Measurements from ENCODE around the gene AGPS. TPM values are rescaled to one million over a fixed set of nuclear protein-coding genes. Genes with fewer than 3 reads are reported as not detected.

AGPS gene
- total and polyA plus RNA-seq, 10 of the 15 experiments (the other 5 are each of a cell fraction or from before 2014, with no cell fraction given) = 7.9 to 54.2 (median 38.7) TPM

GRCh38 chr2:177525351-177525924 lies 132.9 kb downstream of the AGPS start:
- FAIRE-seq (no peak), ATAC-seq (no peak), DNase-seq (ENCODE audit: low read depth, low spot score) (no peak)
- ChIA-PET CTCF (interaction anchor here (0.6 to 1.2 kb wide), 3 partner anchors 15 to 260 kb away, joined by 3 to 4 read pairs (median 4); no protein-coding TSS in a partner anchor), RAD21 (ENCODE audit: unreplicated experiment) (interaction anchor here (0.5 kb wide), 1 partner anchor 1768 kb away, joined by 3 read pairs; no protein-coding TSS in a partner anchor), POLR2A (no interaction called here), SMC1A (ENCODE audit: uncharacterized antibody, unreplicated experiment) (interaction anchor here (1.1 to 1.7 kb wide), 3 partner anchors 12 to 190 kb away, joined by 4 to 7 read pairs (median 4); no protein-coding TSS in a partner anchor)
- H3K4me3 ChIP-seq = no peak overlapping the region
- no peaks in the 10 kb centered on the region for H3K79me2 ChIP-seq (ENCODE audit: control insufficient read depth, insufficient read depth, low read length)
- no peak overlapping the region for H3K4me2 ChIP-seq (ENCODE audit: control insufficient read depth, insufficient read depth)
- H3K9me3 ChIP-seq (replicated peaks; ENCODE audit: control insufficient read depth, insufficient read depth, low read length) = no peaks in the 10 kb centered on the region
- no peaks in the 10 kb centered on the region for H3K4me1 ChIP-seq (ENCODE audit: control insufficient read depth, insufficient read depth, low read length)
- in situ Hi-C loops (cut with MboI) (no loop called here), intact Hi-C loops (cut with micrococcal nuclease; ENCODE audit: unreplicated experiment) (no loop called here)
- no TSS peak for BruUV-seq (replicated peaks)
- no peak overlapping the region for H2AFZ ChIP-seq (ENCODE audit: control insufficient read depth, low read depth, low read length)
- H4K20me1 ChIP-seq (ENCODE audit: control insufficient read depth, insufficient read depth) = no peaks in the 10 kb centered on the region
- WGBS (ENCODE audit: insufficient coverage, insufficient replicate concordance, low lambda C conversion rate, missing lambda C conversion rate) = 65% methylated on average over 3 of the region's 3 CpGs
- no peaks in the 10 kb centered on the region for H3K27me3 ChIP-seq (replicated peaks in 1 of 2; ENCODE audit: control insufficient read depth in 2 of 2, insufficient read depth in 2 of 2, low read length in 1 of 2)
- H3K27ac ChIP-seq (ENCODE audit: control insufficient read depth, insufficient read depth) = no peak overlapping the region
- no peak overlapping the region for H3K9ac ChIP-seq (ENCODE audit: control insufficient read depth, insufficient read depth, low read length)
- no peaks in the 10 kb centered on the region; a peak in 1 of 4 replicates for H3K36me3 ChIP-seq (ENCODE audit: control insufficient read depth in 2 of 2, insufficient read depth in 2 of 2, low read length in 1 of 2)
- no peak for TF ChIP-seq JUNB (IDR thresholded peaks at IDR 0.05)
- TF ChIP-seq ZNF622 (IDR thresholded peaks at IDR 0.05) = no peak
- TF ChIP-seq, protein P1, sequence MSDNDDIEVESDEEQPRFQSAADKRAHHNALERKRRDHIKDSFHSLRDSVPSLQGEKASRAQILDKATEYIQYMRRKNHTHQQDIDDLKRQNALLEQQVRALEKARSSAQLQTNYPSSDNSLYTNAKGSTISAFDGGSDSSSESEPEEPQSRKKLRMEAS (IDR thresholded peaks at IDR 0.05; ENCODE audit: low read depth, low read length) = no peak
- no peak for TF ChIP-seq IKZF2 (IDR thresholded peaks at IDR 0.05)
- no peak for TF ChIP-seq SREBF2 (IDR thresholded peaks at IDR 0.05; ENCODE audit: low read length)
- TF ChIP-seq ESRRA (IDR thresholded peaks at IDR 0.05; ENCODE audit: low read length) = no peak
- no peak for TF ChIP-seq STAT3 (IDR thresholded peaks at IDR 0.05; ENCODE audit: low read depth, low read length)
- no peak for TF ChIP-seq ZZZ3 (IDR thresholded peaks at IDR 0.05; ENCODE audit: control insufficient read depth, insufficient read length, low read depth)
- no peak for TF ChIP-seq ZNF207 (IDR thresholded peaks at IDR 0.05; ENCODE audit: borderline replicate concordance)
- no peak for TF ChIP-seq RAD51 (IDR thresholded peaks at IDR 0.05)
- TF ChIP-seq NFXL1 (IDR thresholded peaks at IDR 0.05; ENCODE audit: borderline replicate concordance) = no peak
- no peak for TF ChIP-seq ZNF592 (IDR thresholded peaks at IDR 0.05)
- TF ChIP-seq CHD4 (IDR thresholded peaks at IDR 0.05) = no peak
- no peak for TF ChIP-seq ZBTB11 (CRISPR knock-in tag; IDR thresholded peaks at IDR 0.05)
- TF ChIP-seq, protein P2, sequence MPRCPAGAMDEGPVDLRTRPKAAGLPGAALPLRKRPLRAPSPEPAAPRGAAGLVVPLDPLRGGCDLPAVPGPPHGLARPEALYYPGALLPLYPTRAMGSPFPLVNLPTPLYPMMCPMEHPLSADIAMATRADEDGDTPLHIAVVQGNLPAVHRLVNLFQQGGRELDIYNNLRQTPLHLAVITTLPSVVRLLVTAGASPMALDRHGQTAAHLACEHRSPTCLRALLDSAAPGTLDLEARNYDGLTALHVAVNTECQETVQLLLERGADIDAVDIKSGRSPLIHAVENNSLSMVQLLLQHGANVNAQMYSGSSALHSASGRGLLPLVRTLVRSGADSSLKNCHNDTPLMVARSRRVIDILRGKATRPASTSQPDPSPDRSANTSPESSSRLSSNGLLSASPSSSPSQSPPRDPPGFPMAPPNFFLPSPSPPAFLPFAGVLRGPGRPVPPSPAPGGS (IDR thresholded peaks at IDR 0.05; ENCODE audit: borderline replicate concordance, insufficient read depth, low read depth, low read length, poor library complexity, severe bottlenecking) = no peak
